T47D (cell line): Measurements from ENCODE around the gene FAM117A.

Experiments
- DNase-seq, 2 experiments: peaks; one replicate each; pipeline versions ENCODE4 v3.0.0 to v3.0.0-alpha.2; 2011 to 2012; ENCODE audit warnings: low read depth in 1 of 2, low spot score in 1 of 2
- JUND ChIP-seq: IDR thresholded peaks from 2 replicates; pipeline ENCODE4 v1.6.1; 2012; ENCODE audit warnings: low read depth
- in situ Hi-C: cut with HindIII; loops from 2 replicates; pipeline ENCODE4 v1.10.0; 2016; ENCODE audit warnings: low sequenced_read_pairs, low pct_unique_long_range_greater_than_20kb

FAM117A gene

GRCh38 chr17:49705254-49705653, 58.7 kb downstream of the FAM117A start:
- DNase-seq: no peak
- TF ChIP-seq JUND: no peak
- in situ Hi-C loops: no loop called here

- DNase-seq: peak in 1 of 2 experiments; percentile 86
- TF ChIP-seq JUND: no peak
- in situ Hi-C loops: no loop called here
Measured at GRCh38 chr17:49703557-49704277, 60.2 kb downstream of the FAM117A start.

GRCh38 chr17:49700960-49701359, 63.0 kb downstream of the FAM117A start:
- TF ChIP-seq JUND: no peak
- no peak for DNase-seq
- in situ Hi-C loops: no loop called here

GRCh38 chr17:49699966-49700575, 63.9 kb downstream of the FAM117A start:
- no peak for TF ChIP-seq JUND
- DNase-seq: no peak
- in situ Hi-C loops: no loop called here

GRCh38 chr17:49698005-49698404, 65.9 kb downstream of the FAM117A start:
- in situ Hi-C loops: no loop called here
- no peak for TF ChIP-seq JUND
- no peak for DNase-seq

- DNase-seq: no peak
- in situ Hi-C loops: no loop called here
- no peak for TF ChIP-seq JUND
Measured at GRCh38 chr17:49696233-49696761, 67.6 kb downstream of the FAM117A start.

- DNase-seq: no peak
- in situ Hi-C loops: no loop called here
Measured at GRCh38 chr17:49695698-49696232, 68.2 kb downstream of the FAM117A start.

GRCh38 chr17:49694847-49695697, 68.9 kb downstream of the FAM117A start:
- in situ Hi-C loops: no loop called here

More at GRCh38 chr17:49695698-49696232, 68.2 kb downstream of the FAM117A start:
- TF ChIP-seq JUND: no peak

GRCh38 chr17:49692751-49693150, 71.2 kb downstream of the FAM117A start:
- in situ Hi-C loops: no loop called here
- no peak for TF ChIP-seq JUND
- no peak for DNase-seq

More at GRCh38 chr17:49694847-49695697, 68.9 kb downstream of the FAM117A start:
- no peak for TF ChIP-seq JUND
- DNase-seq: peak; percentile 50 to 65

- TF ChIP-seq JUND: no peak
- in situ Hi-C loops: no loop called here
- no peak for DNase-seq
Measured at GRCh38 chr17:49691677-49692191, 72.2 kb downstream of the FAM117A start.

GRCh38 chr17:49691086-49691676, 72.8 kb downstream of the FAM117A start:
- in situ Hi-C loops: no loop called here
- TF ChIP-seq JUND: no peak
- no peak for DNase-seq

- TF ChIP-seq JUND: no peak
- in situ Hi-C loops: no loop called here
- DNase-seq: no peak
Measured at GRCh38 chr17:49690256-49690655, 73.7 kb downstream of the FAM117A start.
